Testis (tissue), 2 donors: ENCODE data around the gene ARHGEF3.

Experiments
- CTCF ChIP-seq, 3 experiments: fragments of 450-650 bp in 2 of 3; fragments of 200-600 bp in 1 of 3; sonication (generic) in 1 of 3; IDR thresholded peaks; one replicate each; pipeline ENCODE4 v1.5.1; 2016 to 2019; ENCODE audit warnings: antibody characterized with exemption in 3 of 3, mild to moderate bottlenecking in 2 of 3, moderate library complexity in 1 of 3
- POLR2A ChIP-seq: fragments of 450-650 bp; IDR thresholded peaks from one replicate; pipeline ENCODE4 v1.6.1; 2017; ENCODE audit warnings: antibody characterized with exemption, mild to moderate bottlenecking, moderate library complexity

- TF ChIP-seq CTCF (IDR thresholded peaks at IDR 0.05) (no peak), POLR2A (no peak)
Observed at GRCh38 chr3:56764904-56765547, 36.7 kb downstream of the ARHGEF3 start.
